ENCODE measurements around the gene CARD14. TPM values are rescaled to one million over a fixed set of nuclear protein-coding genes. Genes with fewer than 3 reads are reported as not detected.

CARD14 gene
- total and polyA plus RNA-seq, 2 of the 13 experiments (the other 11 are each of a cell fraction or from before 2014, with no cell fraction given): 0.11 TPM; not detected in 1

- TF ChIP-seq KLF16 (CRISPR knock-in tag; IDR thresholded peaks at IDR 0.05): no peak
- TF ChIP-seq SMYD3 (CRISPR knock-in tag; IDR thresholded peaks at IDR 0.05): no peak
Measured at GRCh38 chr17:80216473-80217456, 46.9 kb downstream of the CARD14 start (continued).

- ChIA-PET POLR2A (interaction anchor here (1.5 to 3.3 kb wide), 3 partner anchors 9 to 237 kb away, joined by 4 to 31 read pairs (median 6); no protein-coding TSS in a partner anchor), CTCF (ENCODE audit: low intra/inter-chr PET ratio, low total read pairs) (no interaction called here)
- BruUV-seq (replicated peaks): no TSS peak
- TF ChIP-seq PHF8 (CRISPR knock-in tag; IDR thresholded peaks at IDR 0.05): no peak
- TF ChIP-seq SYNCRIP (IDR thresholded peaks at IDR 0.05; ENCODE audit: insufficient read depth, low read depth, low read length): no peak
- no peak for TF ChIP-seq SRSF4 (IDR thresholded peaks at IDR 0.05; ENCODE audit: low read depth, low read length, poor library complexity, severe bottlenecking)
- no peak for TF ChIP-seq ZNF75D (CRISPR knock-in tag; IDR thresholded peaks at IDR 0.05; ENCODE audit: borderline replicate concordance)
- no peak for TF ChIP-seq ZFP1 (CRISPR knock-in tag; IDR thresholded peaks at IDR 0.05)
- TF ChIP-seq ZBTB33 (CRISPR knock-in tag; IDR thresholded peaks at IDR 0.05): peak; percentile 60; the same call in 1 of the 2 replicates
- no peak for TF ChIP-seq AHR (CRISPR knock-in tag; IDR thresholded peaks at IDR 0.05)
- no peak for TF ChIP-seq NFYB (CRISPR knock-in tag; IDR thresholded peaks at IDR 0.05)
- no peak for TF ChIP-seq HHEX (CRISPR knock-in tag; IDR thresholded peaks at IDR 0.05)
- TF ChIP-seq ZHX2 (IDR thresholded peaks at IDR 0.05; ENCODE audit: low read depth): no peak
- no peak for TF ChIP-seq ZHX2 (CRISPR knock-in tag; IDR thresholded peaks at IDR 0.05; ENCODE audit: borderline replicate concordance)
- no peak for TF ChIP-seq ZNF138 (CRISPR knock-in tag; IDR thresholded peaks at IDR 0.05; ENCODE audit: low read depth)
Measured at GRCh38 chr17:80217703-80218362, 48.0 kb downstream of the CARD14 start.

More at GRCh38 chr17:80217703-80218362, 48.0 kb downstream of the CARD14 start:
- no peak overlapping the region for H3K27ac ChIP-seq (ENCODE audit: extremely low read length, insufficient read depth, low read length)
- no peak for ATAC-seq
- no peak for FAIRE-seq
- no peaks in the 10 kb centered on the region for H4K20me1 ChIP-seq (ENCODE audit: insufficient read depth, low read length)
- H2AFZ ChIP-seq (ENCODE audit: low read length): no peak overlapping the region
- peaks cover 8 to 22% of the 10 kb centered on the region in 2 experiments for H3K36me3 ChIP-seq (replicated peaks in 1 of 2; ENCODE audit: control insufficient read depth in 1 of 2, insufficient read depth in 2 of 2, low read length in 2 of 2)
- H3K9me3 ChIP-seq (ENCODE audit: low read length): no peaks in the 10 kb centered on the region
- no peaks in the 10 kb centered on the region for H3K27me3 ChIP-seq (ENCODE audit: control insufficient read depth in 1 of 2, insufficient read depth in 2 of 2, low read length in 2 of 2)
- intact Hi-C loops (cut with micrococcal nuclease; ENCODE audit: unreplicated experiment): no loop called here
- no peak overlapping the region for H3K4me2 ChIP-seq (ENCODE audit: low read depth, low read length)
- in situ Hi-C loops (cut with HindIII; ENCODE audit: extremely low pct_ligation_motif_present, low pct_unique_long_range_greater_than_20kb): no loop called here
- no peak overlapping the region for H3K9ac ChIP-seq (ENCODE audit: insufficient read depth, low read depth, low read length)
- no peak overlapping the region for H3K4me3 ChIP-seq (replicated peaks in 1 of 3; ENCODE audit: insufficient read depth in 1 of 3, low read depth in 2 of 3, low read length in 3 of 3)
- peaks cover 9% of the 10 kb centered on the region for H3K79me2 ChIP-seq (ENCODE audit: insufficient read depth, low read length)
- 94% methylated on average over 10 of the region's 13 CpGs for WGBS (ENCODE audit: low lambda C conversion rate)
- no peak for DNase-seq (ENCODE audit: low spot score)
- H3K4me1 ChIP-seq (ENCODE audit: insufficient read depth, low read length): peaks cover 26% of the 10 kb centered on the region
